Inflammatory macrophage (primary cell): ENCODE results near the gene HERPUD1.
"Not testable (repeated sequence)": the region's sequence is repeated elsewhere in the genome, so short reads cannot be mapped to it uniquely, and the experiment has no call there.

Experiments used
- DNase-seq, 2 donors: peaks; one replicate each; pipeline ENCODE4 v3.0.0-alpha.2; 2020 to 2022

The HERPUD1 gene

DNA sequence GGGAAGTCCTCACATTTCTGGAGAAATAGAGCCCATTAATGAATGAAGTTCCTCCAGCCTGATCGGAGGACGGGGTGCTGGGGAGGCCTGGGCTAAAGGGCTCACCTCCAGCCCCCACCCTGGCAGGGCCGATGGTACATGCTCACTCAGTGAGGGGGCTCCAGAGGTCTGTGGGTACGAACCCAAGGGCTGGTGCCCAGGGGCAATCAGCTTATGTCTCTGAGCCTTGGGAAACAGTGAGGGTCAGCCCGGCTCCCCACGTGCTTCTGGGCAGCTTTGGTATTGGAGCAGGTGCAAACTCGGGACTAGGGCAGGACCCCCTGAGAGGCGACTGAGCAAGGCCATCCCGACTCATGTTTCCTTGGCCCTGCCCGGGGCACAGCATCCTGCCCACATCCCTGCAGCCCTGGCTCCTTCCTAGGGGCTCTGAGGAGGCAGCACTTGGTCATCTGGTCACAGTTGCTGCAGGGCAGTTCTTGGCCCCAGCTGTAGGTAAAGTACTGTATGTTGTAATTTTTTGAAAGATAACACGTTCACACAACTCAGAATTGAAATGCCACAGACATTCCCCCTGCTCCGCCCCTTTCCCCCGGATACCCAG is 28.8 kb downstream of the HERPUD1 start:
- no peak for DNase-seq

DNA sequence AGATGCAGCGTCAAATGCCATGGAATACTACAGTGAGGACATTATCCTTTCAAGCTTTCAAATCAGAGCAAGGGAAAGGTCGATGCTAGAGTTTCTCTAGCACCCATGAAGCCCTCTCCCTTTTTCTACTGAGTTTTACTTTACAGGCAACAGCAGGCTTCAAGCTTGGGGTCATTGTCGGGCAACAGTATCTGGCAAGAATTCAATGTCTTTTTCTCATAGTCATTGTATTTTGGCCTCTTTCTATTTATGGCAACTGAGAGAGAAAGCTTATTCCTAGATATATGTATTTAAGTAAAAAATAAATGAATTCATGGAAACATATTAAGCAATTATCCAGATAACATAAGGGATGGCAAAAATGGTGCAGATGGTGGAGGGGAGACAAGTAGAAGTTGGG is 29.4 kb downstream of the HERPUD1 start:
- no peak for DNase-seq

DNA sequence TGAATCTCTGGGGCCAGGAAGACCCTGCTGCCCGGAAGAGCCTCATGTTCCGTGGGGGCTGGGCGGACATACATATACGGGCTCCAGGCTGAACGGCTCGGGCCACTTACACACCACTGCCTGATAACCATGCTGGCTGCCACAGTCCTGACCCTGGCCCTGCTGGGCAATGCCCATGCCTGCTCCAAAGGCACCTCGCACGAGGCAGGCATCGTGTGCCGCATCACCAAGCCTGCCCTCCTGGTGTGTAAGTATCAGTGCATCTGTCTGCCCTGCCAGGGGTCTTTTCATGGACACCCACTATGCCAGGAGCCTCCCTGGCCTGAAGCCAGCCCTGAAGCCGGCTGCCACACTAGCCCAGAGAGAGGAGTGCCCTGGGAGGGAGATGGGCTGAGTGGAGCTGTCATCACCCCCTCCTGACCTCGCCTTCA is 29.9 kb downstream of the HERPUD1 start, which contains the start of gene CETP:
Gene CETP (plus strand): TSS at position 100 of the 431 bp plus-strand sequence. CDS start 30 bp downstream, at position 130.
- no peak for DNase-seq

DNA sequence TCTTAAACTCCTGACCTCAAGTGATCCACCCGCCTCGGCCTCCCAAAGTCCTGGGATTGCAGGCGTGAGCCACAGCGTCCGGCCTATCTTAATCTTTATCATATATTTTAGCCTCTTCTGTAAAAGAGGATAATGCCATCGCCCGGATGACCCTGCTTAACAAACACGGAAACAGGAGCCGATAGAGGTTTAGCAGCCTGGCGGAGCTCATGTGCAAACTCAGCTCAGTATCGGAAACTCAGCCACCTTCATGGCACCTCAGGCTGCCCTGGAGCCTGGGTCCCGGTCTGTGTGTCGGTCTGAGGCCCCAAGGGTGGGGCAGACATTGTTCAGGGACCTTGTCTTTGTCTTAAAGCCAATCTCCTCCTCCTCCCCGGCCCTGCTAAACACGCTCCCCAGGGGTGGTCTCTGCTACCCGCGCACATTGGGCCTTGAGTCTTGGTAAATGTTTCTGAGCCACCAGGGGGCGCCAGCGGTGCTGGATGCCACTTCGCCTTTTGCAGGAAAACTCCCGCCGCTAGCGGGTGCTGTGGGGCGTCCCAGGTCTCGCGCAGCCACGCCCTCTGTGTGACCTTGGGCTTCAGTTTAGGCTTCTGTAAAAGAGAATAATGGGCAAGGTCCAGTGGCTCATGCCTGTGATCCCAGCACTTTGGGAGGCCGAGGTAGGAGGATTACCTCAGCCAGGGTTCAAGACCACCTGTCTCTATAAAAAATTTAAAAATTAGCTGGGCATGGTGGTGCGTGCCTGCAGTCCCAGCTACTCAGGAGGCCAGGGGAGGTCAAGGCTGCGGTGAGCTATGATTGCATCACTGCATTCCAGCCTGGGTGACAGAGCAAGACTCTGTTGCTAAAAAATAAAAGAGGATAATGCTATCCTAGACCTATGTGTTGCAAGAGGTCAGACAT is 32.6 kb downstream of the HERPUD1 start:
- peak; percentile 88 to 93 for DNase-seq

DNA sequence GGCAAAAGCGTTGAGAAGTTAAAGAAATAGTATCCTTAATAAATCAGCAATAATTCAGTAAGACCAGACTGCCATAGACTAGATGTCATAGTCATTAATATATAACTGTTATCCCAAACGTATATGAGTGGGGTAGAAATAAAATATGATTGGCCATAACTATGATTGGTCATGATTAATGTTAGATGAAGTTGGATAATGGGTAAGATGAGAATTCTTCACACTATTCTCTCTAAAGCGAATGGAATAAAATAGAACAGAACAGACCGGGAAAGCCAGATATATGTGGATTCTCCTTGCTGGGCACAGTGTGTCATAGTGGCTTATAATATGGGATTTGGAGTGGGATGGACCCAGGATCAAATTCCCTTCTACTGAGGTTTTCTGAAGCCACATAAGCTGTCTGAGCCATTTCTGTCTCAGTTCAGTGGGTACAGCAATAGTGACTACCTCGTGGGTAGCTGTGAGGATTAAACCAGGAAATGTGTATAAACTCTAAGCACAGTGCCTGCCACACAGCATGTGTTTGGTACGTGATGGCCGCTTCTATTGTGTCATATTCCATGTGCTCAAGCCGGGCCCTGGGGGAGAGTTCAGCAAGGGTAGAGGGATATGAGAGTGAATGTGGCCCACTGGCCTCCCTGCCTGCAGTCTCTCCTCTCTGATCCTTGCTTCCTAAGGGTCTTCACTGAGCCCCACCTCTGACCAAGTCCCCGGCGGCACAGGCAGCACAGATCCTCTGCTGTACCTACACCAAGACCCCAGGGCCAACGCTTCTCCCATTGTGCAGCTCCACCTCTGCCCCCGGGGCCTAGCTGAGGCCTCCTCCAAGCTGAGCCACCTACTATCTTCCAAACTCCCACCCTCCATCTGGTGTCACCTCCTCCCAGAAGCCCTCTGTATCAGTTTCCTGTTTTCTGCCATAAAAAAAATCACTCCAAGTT is 33.5 kb downstream of the HERPUD1 start:
- DNase-seq = peak; percentile 60 to 70

DNA sequence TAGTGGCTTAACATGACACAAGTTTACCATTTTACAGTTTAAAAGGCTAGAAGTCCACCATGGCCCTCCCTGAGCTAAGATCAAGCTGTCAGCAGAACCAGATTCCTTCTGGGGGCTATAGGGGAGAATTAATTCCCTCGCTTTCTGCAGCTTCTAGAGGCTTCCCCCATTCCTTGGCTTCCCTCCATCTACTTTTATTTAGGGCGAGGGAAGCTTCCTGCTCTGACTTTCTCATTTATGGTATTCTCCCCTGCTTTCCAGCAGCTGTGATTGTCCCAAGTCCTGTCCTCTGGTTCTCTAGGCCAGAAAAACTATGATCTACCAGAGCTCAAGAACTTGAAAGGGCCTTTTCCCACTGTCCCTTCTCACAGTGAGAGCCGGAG is 34.1 kb downstream of the HERPUD1 start:
- DNase-seq = no peak

DNA sequence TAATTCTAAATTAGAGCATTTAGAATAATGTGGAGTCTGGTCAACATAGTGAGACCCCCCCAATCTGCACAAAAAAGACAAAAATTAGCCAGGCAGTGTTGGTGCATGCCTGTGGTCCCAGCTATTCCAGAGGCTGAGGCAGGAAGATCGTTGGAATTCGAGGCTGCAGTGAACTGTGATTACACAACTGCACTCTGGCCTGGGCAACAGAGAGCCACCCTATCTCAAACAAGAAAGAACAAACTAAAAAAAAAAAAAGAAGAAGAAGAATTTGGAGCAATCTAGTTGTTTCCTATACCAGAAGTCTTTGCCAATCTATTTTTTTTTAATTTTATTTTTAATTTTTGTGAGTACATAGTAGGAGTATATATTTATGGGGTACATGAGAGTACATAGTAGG is 35.8 kb downstream of the HERPUD1 start:
- no peak for DNase-seq

DNA sequence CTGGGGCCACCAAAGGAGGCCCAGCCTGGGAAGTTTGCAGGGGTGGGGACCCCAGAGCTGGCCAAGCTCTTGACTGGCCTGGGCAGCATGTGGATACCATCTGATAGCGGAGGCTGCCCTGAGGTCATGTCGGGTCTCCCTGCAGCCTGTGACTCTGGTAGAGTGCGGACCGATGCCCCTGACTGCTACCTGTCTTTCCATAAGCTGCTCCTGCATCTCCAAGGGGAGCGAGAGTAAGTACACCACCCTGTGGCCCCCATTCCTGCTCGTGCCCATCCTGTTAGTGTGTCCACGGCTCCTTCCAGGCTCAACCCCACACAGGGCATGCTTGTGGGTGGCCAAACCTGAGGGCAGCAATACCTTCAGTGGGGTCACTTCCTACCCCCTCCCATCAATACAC is 37.8 kb downstream of the HERPUD1 start:
- DNase-seq = no peak

DNA sequence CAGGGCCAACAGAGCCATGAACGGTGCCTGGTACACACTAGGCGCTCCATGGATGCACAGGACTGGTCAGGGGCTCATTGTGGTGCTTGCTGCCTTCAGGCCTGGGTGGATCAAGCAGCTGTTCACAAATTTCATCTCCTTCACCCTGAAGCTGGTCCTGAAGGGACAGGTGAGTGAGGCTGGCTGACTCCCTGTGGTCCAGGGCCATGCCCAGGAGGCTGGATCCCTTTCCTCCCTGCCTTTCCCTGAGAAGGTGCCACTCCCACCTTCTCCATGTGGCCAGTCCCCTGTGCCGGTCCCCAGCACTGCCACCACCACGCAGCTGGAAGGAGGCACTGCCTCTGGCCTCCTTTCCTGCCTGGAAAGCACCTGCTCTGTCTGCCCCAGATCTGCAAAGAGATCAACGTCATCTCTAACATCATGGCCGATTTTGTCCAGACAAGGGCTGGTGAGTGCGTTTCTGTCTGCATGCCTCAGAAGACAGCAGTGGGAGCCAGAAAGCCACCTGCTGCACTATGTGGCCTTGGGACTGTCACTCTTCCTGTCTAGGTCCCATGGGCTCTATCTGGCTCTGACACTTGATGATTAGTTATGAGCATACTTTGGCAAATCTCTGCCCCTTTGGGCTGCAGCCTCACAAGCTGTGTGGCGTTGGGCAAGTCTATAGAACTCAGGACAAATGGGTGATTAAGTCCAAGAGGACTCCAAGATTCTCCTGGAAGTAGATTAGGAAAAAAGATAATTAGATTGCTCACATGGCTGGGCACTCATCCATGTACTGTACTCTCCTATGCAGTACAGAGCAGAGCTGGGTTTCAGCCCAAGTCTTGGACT is 39.2 kb downstream of the HERPUD1 start:
- no peak for DNase-seq

DNA sequence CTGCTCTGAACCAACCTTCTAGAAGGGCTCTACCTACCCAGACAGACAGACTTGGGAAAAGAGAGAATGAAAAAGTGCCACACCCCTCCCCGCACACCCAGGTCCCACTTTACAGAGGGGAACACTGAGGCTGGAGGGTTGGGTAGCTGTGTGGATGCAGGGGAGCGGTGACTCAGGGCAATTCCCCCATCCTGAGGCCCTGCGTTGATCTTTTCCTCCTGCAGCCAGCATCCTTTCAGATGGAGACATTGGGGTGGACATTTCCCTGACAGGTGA is 39.8 kb downstream of the HERPUD1 start:
- no peak for DNase-seq

DNA sequence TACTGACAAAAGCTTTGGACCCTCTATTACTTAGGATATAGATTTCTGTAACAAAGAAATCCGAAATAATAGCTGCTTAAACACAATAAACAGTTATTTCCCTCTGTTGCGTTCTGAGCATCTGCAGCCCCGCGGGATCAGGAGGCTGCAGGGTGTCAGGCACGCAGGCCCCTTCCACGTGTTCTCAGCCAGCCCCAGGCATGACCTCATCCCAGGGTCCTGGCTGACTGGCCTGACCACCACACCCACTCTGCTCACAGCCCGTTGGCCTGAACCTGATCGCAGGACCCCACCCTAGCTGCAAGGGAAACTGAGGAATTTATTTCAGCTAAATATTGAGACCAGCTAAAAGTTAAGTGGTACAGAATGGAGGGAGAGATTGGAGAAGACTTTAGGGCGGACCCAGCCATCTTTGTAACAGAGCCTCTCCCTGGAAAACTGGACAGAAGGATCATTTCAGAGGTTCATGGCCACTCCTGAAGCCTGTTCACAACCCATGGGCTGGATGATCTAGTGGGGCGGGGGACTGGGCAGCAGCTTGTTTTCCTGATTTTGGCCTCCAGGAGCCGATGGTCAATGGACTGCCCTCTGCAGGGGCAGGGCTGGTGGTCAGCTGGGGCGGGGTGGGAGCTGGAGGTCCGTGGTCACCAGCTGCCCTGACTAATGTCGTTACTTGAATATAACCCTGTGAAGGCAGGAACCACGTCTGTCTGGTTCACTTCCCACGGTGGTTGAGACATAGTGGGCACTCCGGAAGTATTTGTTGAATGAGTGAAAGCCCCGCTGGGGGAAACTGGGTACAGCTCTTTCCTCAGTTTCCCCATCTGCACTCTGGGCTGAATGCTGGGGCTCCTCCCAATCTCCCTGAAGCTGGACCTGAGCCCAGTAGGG is 40.7 kb downstream of the HERPUD1 start:
- DNase-seq = no peak

DNA sequence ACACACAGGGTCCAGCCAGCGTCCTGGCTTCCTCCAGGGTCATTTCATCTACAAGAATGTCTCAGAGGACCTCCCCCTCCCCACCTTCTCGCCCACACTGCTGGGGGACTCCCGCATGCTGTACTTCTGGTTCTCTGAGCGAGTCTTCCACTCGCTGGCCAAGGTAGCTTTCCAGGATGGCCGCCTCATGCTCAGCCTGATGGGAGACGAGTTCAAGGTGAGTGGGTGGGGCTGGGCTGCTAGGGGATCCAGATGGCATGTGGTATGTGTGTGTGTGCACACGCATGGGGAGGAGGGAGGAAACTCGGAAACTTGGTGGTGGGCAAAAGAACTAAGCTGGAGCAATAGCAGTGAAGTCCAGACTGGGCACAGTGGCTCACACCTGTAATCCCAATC is 41.4 kb downstream of the HERPUD1 start:
- no peak for DNase-seq

DNA sequence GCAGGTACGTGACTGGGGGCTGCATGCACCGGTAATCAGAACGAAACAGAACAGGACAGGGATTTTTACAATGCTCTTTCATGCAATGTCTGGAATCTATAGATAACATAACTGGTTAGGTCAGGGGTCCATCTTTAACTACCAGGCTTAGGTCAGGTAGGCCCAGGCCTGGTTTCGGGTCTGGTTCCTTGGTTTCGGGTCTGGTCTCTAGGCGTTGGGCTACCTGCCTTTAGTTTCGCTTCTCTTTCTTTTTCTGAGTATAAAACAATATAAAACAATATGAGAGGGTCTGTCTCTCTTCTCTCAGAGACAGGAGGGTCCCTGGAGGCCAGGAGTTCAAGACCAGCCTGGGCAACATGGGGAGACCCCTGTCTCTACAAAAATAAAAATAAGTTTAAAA is 42.0 kb downstream of the HERPUD1 start:
- DNase-seq = not testable (repeated sequence)

DNA sequence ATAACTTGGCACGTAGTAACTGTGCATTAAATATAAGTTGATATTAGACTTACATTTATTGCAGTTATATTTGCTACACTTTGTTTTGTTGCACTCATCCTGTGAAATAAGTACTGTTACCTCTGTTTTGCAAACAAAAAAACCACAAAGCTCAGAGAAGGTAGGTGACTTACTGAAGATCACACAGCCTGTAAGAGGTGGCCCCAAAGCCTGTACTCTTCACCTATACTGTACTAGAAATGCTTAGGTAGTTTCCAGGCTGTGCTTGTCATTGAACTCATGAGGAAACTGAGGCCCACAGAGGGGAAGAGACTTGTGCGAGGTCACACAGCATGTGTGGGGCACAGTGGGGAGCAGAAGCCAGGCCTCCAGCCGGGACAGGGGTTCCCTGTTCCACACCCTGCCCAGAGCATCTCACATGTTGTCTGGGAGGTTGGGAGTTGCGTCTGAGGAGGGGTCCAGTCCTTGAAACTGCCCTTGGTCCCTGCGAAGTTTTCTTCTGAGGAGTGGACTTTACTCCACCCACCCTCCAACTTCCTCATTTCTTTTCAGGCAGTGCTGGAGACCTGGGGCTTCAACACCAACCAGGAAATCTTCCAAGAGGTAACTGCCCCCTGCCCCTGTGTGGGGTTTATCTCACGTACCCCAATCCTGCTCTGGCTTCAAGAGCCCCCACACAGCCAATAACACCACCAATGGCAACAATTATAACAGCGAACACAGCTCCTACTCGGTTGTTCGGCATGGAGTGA is 42.8 kb downstream of the HERPUD1 start:
- no peak for DNase-seq

DNA sequence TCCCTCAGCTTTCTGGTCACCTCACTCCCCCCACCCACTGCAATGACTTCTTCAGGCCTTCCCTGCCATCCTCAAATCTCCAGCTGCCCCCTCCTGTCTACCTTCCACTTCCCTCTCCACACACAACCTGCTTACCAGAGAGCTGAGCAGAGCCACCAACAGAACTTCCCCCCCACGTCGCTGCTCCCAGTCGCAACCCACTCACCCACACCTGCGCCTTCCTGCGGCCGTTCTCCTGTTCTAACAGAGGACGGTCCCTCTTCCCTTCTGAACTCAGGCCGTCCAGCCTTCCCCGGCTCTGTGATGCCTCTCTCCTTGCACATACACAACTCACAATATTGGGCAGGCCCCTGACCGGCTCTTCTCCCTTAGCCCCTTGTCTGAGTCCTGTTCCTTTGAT is 43.8 kb downstream of the HERPUD1 start:
- peak in 1 of 2 donors; percentile 26 for DNase-seq

DNA sequence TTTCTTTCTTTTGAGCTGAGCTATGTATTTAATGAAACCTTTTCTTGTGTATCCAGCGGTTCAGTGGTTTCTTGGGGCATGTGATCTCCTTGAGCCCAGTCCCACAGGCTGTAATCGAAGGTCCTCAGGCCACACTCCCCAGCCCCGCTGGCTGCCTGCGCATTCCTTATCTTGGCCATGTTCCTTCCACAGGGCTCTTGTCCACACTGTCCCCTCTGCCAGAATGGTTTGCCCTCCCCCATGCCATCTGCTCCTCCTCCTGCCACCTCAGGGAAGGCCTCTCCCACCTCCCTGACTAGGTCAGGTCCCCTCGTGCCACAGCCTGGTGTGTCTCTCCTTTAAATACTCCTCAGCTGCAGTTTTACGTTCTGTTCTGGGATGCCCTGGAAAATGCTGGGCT is 45.3 kb downstream of the HERPUD1 start:
- DNase-seq = no peak

DNA sequence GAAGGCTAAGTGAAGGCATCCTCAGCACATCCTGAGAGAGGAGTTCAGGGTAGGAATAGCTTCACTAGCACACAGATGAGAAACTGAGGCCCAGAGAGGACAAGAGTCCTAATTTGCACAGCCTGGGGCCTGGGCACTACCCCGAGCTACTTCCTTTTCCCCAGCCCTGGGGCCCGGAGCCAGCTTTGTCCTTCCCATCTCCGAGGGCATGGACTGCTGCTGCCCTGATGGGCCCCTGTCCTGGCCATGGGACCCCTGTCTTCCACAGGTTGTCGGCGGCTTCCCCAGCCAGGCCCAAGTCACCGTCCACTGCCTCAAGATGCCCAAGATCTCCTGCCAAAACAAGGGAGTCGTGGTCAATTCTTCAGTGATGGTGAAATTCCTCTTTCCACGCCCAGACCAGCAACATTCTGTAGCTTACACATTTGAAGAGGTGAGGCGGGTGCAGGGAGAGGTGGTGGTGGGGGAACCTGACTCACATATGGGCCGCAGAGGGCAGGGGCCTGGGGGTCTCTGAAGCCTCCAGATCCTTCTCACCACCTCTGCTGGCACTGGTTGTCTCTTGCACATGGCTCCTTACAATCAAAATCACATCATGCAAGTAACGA is 46.0 kb downstream of the HERPUD1 start:
- DNase-seq = no peak

DNA sequence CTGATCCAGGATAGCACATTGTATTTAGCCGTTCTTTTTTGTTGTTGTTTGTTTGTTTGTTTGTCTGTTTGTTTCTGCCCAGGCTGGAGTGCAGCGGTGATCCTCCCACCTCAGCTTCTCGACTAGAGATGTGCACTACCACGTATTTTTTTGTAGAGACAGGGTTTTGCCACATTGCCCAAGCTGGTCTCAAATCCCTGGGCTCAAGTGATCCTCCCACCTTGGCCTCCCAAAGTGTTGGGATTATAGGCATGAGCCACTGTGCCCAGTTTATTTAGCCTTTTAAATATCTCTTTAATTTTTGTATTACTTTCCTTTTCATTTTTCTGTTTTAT is 48.2 kb downstream of the HERPUD1 start:
- DNase-seq = no peak

DNA sequence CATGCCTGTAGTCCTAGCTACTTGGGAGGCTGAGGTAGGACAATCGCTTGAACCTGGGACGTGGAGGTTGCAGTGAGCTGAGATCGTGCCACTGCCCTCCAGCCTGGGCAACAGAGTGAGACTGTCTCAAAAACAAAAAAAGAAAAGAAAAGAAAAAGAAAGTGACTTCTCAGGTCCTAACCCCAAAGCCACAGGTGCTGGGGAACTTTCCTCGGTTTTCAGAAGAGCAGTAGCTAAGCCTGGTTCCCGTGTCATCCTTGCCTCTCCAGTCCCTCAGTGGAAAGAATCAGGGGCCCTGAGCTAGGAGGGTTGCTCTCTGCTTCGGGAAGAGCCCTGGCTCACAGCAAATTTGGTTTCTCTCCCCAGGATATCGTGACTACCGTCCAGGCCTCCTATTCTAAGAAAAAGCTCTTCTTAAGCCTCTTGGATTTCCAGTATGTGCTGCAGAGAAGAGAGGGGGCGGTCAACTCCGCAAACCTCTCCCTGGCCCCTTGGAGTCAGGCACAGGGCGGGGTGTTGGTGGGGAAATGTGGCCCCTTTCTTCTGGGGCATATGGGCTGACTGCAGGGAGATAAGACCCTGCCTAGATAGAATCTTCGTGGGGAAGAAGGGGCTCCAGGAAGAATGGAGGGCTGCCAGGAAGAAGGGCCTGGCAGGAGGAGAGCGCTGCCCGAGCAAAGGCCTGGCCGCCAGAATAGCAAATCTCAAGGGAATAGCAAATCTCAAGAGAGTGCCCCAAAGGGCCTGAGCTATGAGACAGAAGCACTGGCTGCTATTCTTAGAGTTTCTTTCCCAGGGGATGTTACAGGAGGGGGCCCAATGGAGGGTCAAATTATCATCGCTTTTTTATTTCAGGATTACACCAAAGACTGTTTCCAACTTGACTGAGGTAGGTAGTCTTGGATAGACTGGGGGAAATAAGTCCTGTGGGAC is 49.1 kb downstream of the HERPUD1 start:
- no peak for DNase-seq
